ENCODE results near the gene CLMN. TPM values are rescaled to one million over a fixed set of nuclear protein-coding genes. Genes with fewer than 3 reads are reported as not detected.

CLMN gene
- total and polyA plus RNA-seq, 2 of the 4 experiments (the other 2 are of a cell fraction) = 0.10 to 0.18 TPM

DNA sequence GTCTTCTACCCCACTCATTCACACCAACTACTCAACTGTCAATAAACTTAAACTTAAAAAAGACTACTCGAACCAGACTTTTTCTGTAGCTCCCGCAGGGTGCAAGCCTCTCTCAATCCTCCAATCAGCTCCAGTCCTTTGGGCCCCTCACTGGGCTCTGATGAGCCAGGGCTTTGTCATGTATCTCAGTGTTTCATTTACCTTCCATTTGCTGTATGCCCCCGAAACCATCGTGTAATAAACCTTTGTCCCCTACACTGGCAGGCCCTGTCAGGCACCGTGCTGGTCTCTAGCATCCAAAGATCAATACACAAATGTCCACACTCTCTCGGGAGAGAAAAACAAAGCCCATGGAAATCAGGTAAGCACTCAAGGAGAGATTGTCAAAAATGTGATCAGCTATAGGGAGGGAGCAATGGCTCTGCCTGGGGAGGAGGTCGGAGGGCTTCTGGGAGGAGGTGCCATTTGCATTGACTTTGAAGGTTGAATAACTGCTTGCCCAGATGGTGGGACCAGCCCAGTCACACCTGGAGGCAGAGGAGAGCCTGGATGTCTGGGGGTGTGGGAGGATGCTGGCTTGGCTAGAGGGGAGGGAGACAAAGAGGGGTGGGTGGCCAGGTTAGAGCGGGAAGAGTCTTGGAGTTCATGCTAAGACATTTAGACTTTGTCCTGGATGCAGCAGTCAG, 120.3 kb downstream of the CLMN start:
- TF ChIP-seq RFX5 (IDR thresholded peaks at IDR 0.05; ENCODE audit: low read depth, low read length) (no peak), BHLHE40 (IDR thresholded peaks at IDR 0.05; ENCODE audit: low read depth, low read length) (no peak), POLR2A (IDR thresholded peaks at IDR 0.05; ENCODE audit: low read depth, low read length) (no peak), RCOR1 (IDR thresholded peaks at IDR 0.05; ENCODE audit: insufficient replicate concordance, low read length) (no peak), MXI1 (IDR thresholded peaks at IDR 0.05; ENCODE audit: borderline replicate concordance, low read depth, low read length) (no peak), MAFK (IDR thresholded peaks at IDR 0.05; ENCODE audit: low read depth, low read length) (no peak)
- no peaks in the 10 kb centered on the region for H3K4me1 ChIP-seq (ENCODE audit: control insufficient read depth, insufficient read depth, low read length)
- H3K79me1 ChIP-seq (ENCODE audit: low read depth in 1 of 2, low read length in 2 of 2) = no peaks in the 10 kb centered on the region
- 68% methylated on average over 3 of the region's 8 CpGs; no CpG with 5 or more reads in 1 of the 2 experiments for WGBS, 2 experiments (ENCODE audit: extremely low coverage in 2 of 2, insufficient read length in 1 of 2)
- H4K5ac ChIP-seq (ENCODE audit: low read depth, low read length) = no peak overlapping the region
- no peak overlapping the region for H4K91ac ChIP-seq (ENCODE audit: insufficient read depth, low read depth, low read length)
- no peak for ATAC-seq (ENCODE audit: low read depth)
- no peaks in the 10 kb centered on the region for H3K9me3 ChIP-seq (ENCODE audit: control insufficient read depth, insufficient read depth, low read length)
- no peak overlapping the region for H3K4ac ChIP-seq (ENCODE audit: low read depth, low read length)
- no peaks in the 10 kb centered on the region; the same call in 1 of the 2 replicates for H3K27me3 ChIP-seq (ENCODE audit: control insufficient read depth, insufficient read depth, low read length)
- H3K27ac ChIP-seq (ENCODE audit: insufficient read depth, low read length) = no peak overlapping the region
- POLR2A ChIA-PET (ENCODE audit: unreplicated experiment) = no interaction called here
- H2BK15ac ChIP-seq (ENCODE audit: low read depth, low read length) = no peak overlapping the region
- no peak overlapping the region for H4K8ac ChIP-seq (ENCODE audit: low read depth in 2 of 2, low read length in 2 of 2)
- no peak overlapping the region for H2BK120ac ChIP-seq (ENCODE audit: low read depth, low read length)
- H3K23ac ChIP-seq (ENCODE audit: low read depth, low read length) = no peak overlapping the region
- H4K20me1 ChIP-seq (ENCODE audit: insufficient read depth, low read length) = no peaks in the 10 kb centered on the region
- H3K36me3 ChIP-seq (ENCODE audit: control insufficient read depth, insufficient read depth, low read length) = no peaks in the 10 kb centered on the region
- intact Hi-C loops (cut with micrococcal nuclease) = loop anchor here (10.0 kb wide), 1 partner anchor 515 kb away; no protein-coding TSS in a partner anchor
- no peak overlapping the region for H2BK20ac ChIP-seq (ENCODE audit: low read depth, low read length)
- H3K4me3 ChIP-seq (ENCODE audit: insufficient read depth, low read depth, low read length) = no peak overlapping the region
- no peak overlapping the region for H3K9ac ChIP-seq (ENCODE audit: low read depth, low read length)
- no peak overlapping the region for H3K56ac ChIP-seq (ENCODE audit: extremely low read depth, insufficient read depth, low read length)
- H2BK5ac ChIP-seq (ENCODE audit: low read depth, low read length, poor library complexity, severe bottlenecking) = no peak overlapping the region
- dilution Hi-C loops (cut with HindIII; ENCODE audit: low sequenced_read_pairs, unreplicated experiment) = no loop called here
- H2AK5ac ChIP-seq (ENCODE audit: low read depth, low read length) = no peak overlapping the region
- H3K9me1 ChIP-seq (ENCODE audit: insufficient read depth, low read length) = no peaks in the 10 kb centered on the region
- no peak overlapping the region for H3K14ac ChIP-seq (replicated peaks; ENCODE audit: low read depth, low read length)
- no peak overlapping the region for H3K18ac ChIP-seq (ENCODE audit: low read depth, low read length)
- CTCF ChIA-PET = no interaction called here
- in situ Hi-C loops (cut with MboI; ENCODE audit: low sequenced_read_pairs) = no loop called here
- BruUV-seq (replicated peaks) = no TSS peak
- no peak for DNase-seq
- no peak overlapping the region for H2AK9ac ChIP-seq (replicated peaks; ENCODE audit: low read depth, low read length, poor library complexity)
- H3K4me2 ChIP-seq (ENCODE audit: low read depth, low read length) = no peak overlapping the region
- no peak overlapping the region for H2AFZ ChIP-seq (replicated peaks; ENCODE audit: low read length, poor library complexity)

Data from IMR-90 (cell line).